ENCODE results near the gene SLC7A6.

DNA sequence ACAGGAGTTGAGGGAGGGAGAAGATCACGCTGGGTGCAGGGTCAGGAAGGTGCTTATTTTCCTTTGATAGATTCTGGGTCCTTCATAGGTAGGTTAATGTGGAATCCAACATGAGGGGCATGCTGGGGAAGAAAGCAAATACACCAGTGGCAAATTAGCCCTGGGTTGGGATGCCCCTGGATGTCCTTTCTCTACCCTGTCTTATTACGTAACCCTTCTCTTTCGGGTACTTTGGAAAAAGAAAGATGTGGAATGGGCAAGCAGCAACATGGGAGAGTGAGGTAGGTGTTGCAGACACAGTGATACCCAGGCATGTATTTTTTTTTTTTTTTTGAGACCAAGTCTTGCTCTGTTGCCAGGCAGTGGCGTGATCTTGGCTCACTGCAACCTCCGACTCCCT, 9.1 kb downstream of the SLC7A6 start:
- TF ChIP-seq EP300 (IDR thresholded peaks at IDR 0.05; ENCODE audit: low read depth in 2 of 2, low read length in 2 of 2), result no peak
- no peak for TF ChIP-seq EP300 (CRISPR knock-in tag; IDR thresholded peaks at IDR 0.05; ENCODE audit: borderline replicate concordance)
- no peak for TF ChIP-seq ZNF335 (CRISPR knock-in tag; IDR thresholded peaks at IDR 0.05)
- no peak for TF ChIP-seq NFE2L2 (IDR thresholded peaks at IDR 0.05; ENCODE audit: low read length)
